Ectodermal cell (in vitro differentiated cells): ENCODE data around the gene ZBTB2.

Source experiments
- H3K27ac ChIP-seq: 2 replicates; pipeline ENCODE4 v1.7.0; 2013; ENCODE audit warnings: mild to moderate bottlenecking, low read depth, low read length; ENCODE audit not compliant: insufficient read depth, poor library complexity, severe bottlenecking
- H3K27me3 ChIP-seq: 2 replicates; pipeline ENCODE4 v1.7.0; 2013; ENCODE audit warnings: mild to moderate bottlenecking, low read length; ENCODE audit not compliant: insufficient read depth, control insufficient read depth, poor library complexity, severe bottlenecking
- H3K36me3 ChIP-seq: one replicate; pipeline ENCODE4 v1.7.0; 2013; ENCODE audit warnings: low read length; ENCODE audit not compliant: control insufficient read depth, insufficient read depth
- H3K4me1 ChIP-seq: one replicate; pipeline ENCODE4 v1.7.0; 2013; ENCODE audit warnings: low read length; ENCODE audit not compliant: control insufficient read depth, insufficient read depth
- H3K4me3 ChIP-seq: 2 replicates; pipeline ENCODE4 v1.7.0; 2013; ENCODE audit warnings: low read depth, low read length, control low read depth; ENCODE audit not compliant: insufficient read depth
- H3K9me3 ChIP-seq: 2 replicates; pipeline ENCODE4 v1.7.0; 2013; ENCODE audit warnings: mild to moderate bottlenecking, low read length, moderate library complexity; ENCODE audit not compliant: control insufficient read depth
- WGBS, 2 experiments: methylation state at CpG; one replicate each; pipeline ENCODE4 v1.1.7; 2013; ENCODE audit warnings: missing lambda C conversion rate in 2 of 2; 5-methylcytosine and 5-hydroxymethylcytosine counted together

The ZBTB2 gene

DNA sequence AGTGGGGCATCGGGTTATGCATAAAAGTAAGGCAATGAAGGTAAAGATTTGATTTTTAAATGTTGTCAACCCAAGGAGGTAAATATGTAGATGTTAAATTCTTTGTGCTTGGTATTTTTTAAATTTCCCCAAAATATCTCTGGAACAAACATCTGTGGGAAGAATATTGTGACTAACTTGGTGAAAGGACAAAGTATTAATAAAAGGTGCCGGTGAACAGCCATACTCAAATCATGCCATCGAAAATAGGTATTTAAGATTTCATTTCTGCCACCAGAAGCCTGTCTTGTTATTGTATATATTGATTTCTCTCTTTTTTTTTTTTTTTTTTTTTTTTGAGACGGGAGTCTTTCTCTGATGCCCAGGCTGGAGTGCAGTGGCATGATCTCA, 12.6 kb upstream of the ZBTB2 start:
- Histone ChIP-seq H3K27me3 (no peaks in the 10 kb centered on the region), H3K36me3 (peaks cover 21% of the 10 kb centered on the region), H3K27ac (no peak overlapping the region), H3K4me1 (no peaks in the 10 kb centered on the region), H3K4me3 (no peak overlapping the region), H3K9me3 (no peaks in the 10 kb centered on the region)
- 87 to 96% methylated on average over 3 to 4 of the region's 4 CpGs for WGBS, 2 experiments

GRCh38 chr6:151402228-151402627, 10.9 kb upstream of the ZBTB2 start:
- no peak overlapping the region for H3K4me3 ChIP-seq
- H3K9me3 ChIP-seq = no peaks in the 10 kb centered on the region
- H3K4me1 ChIP-seq = no peaks in the 10 kb centered on the region
- H3K36me3 ChIP-seq = peaks cover 15% of the 10 kb centered on the region
- no peaks in the 10 kb centered on the region for H3K27me3 ChIP-seq
- WGBS, 2 experiments = 93 to 94% methylated on average over 1 of the region's 1 CpG
- no peak overlapping the region for H3K27ac ChIP-seq

GRCh38 chr6:151400473-151400872, 9.1 kb upstream of the ZBTB2 start:
- Histone ChIP-seq H3K27me3 (no peaks in the 10 kb centered on the region), H3K4me3 (no peak overlapping the region), H3K27ac (no peak overlapping the region), H3K9me3 (no peaks in the 10 kb centered on the region), H3K4me1 (no peaks in the 10 kb centered on the region), H3K36me3 (peaks cover 15% of the 10 kb centered on the region)
- 93 to 97% methylated on average over 6 of the region's 6 CpGs for WGBS, 2 experiments

DNA sequence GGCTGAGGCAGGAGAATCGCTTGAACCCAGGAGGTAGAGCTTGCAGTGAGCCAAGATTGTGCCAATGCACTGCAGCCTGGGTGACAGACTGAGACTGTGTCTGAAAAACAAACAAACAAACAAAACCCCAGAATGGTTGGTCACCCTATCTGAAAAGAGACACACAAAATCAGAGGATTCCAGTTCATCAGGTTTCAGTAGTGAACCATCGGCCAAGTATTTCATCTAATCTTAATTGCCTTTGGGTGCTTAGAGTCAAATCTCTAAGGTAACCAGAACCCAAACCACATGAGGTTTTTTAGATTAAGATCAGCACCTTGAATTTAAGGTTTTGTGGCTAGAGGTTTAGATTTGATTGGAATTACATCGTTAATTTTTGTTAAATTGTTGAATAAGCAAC, 8.3 kb upstream of the ZBTB2 start:
- Histone ChIP-seq H3K27ac (no peak overlapping the region), H3K4me1 (no peaks in the 10 kb centered on the region), H3K9me3 (no peaks in the 10 kb centered on the region), H3K4me3 (no peak overlapping the region), H3K36me3 (peaks cover 14% of the 10 kb centered on the region), H3K27me3 (no peaks in the 10 kb centered on the region)
- WGBS, 2 experiments = 98 to 100% methylated on average over 3 of the region's 3 CpGs

DNA sequence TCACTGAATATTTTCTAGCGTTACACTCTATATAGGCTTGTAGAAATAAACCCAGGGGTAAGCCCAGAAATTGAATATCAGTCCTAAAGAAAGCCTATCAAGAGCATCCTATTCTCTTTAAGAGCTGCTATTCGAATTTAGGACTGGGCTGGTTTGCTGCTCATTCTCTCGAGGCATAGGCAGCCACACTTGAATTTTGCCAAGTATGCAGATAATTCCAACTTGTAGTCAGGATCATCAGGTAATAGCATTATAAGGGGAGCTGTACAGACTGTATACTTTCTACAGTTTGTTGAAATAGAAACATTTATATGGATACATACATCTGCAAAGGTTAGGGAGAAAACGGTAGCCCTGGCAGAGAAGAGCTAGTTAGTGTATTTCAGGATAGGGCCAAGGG, 2.1 kb upstream of the ZBTB2 start:
- Histone ChIP-seq H3K27me3 (no peaks in the 10 kb centered on the region), H3K27ac (no peak overlapping the region), H3K4me1 (peaks cover 18% of the 10 kb centered on the region), H3K36me3 (no peaks in the 10 kb centered on the region), H3K9me3 (no peaks in the 10 kb centered on the region), H3K4me3 (no peak overlapping the region)
- 94 to 98% methylated on average over 4 of the region's 4 CpGs for WGBS, 2 experiments

- H3K36me3 ChIP-seq = no peaks in the 10 kb centered on the region
- no peaks in the 10 kb centered on the region for H3K27me3 ChIP-seq
- H3K4me3 ChIP-seq = peak overlapping the region; percentile 94
- H3K4me1 ChIP-seq = peaks cover 18% of the 10 kb centered on the region
- no peaks in the 10 kb centered on the region for H3K9me3 ChIP-seq
- WGBS, 2 experiments = 13 to 16% methylated on average over 3 of the region's 3 CpGs
- H3K27ac ChIP-seq = no peak overlapping the region
Observed at GRCh38 chr6:151392427-151392826, 1.1 kb upstream of the ZBTB2 start.

DNA sequence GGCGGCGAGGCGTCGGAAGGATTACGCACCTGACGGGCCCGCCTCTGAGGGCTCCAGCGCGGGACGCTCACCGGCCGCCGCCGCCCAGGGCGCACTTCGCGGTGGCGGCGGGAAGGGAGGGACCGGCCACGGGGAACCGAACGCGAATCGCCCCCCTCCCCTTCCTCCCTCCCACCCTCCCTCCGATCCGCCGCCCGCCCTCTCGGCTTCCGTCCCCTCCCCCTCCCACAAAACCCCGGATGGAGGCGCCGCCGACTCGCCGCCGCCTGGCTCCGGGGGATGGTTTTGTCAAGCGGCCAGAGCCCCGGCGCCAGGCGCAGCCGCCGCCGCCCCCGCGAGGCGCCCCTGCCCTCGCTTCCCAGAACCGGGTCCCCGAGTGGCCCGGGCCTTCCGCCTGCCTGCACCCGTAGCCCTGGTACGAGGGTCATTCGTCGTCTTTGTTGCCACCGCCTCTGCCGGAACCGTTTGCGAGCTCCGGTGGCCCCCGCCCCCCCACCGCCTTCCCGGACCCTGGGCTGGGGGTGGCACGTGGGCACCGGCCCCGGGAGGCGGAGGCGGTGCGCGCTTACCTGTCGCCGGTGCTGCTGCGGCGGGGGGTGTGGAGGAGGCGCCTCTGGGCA, 398 bp downstream of the ZBTB2 start:
- H3K27me3 ChIP-seq = no peaks in the 10 kb centered on the region
- H3K36me3 ChIP-seq = no peaks in the 10 kb centered on the region
- peak overlapping the region; percentile 94 for H3K4me3 ChIP-seq
- peak overlapping the region; percentile 100 for H3K27ac ChIP-seq
- no peaks in the 10 kb centered on the region for H3K9me3 ChIP-seq
- WGBS, 2 experiments = 0% methylated on average over 68 to 76 of the region's 78 CpGs
- H3K4me1 ChIP-seq = peaks cover 18% of the 10 kb centered on the region

GRCh38 chr6:151390276-151390850, 996 bp downstream of the ZBTB2 start:
- Histone ChIP-seq H3K27ac (peak overlapping the region; percentile 100), H3K36me3 (no peaks in the 10 kb centered on the region), H3K4me3 (peak overlapping the region; percentile 94), H3K4me1 (peaks cover 18% of the 10 kb centered on the region), H3K27me3 (no peaks in the 10 kb centered on the region), H3K9me3 (no peaks in the 10 kb centered on the region)
- 0% methylated on average over 79 of the region's 79 CpGs for WGBS, 2 experiments

- H3K4me1 ChIP-seq = peaks cover 18% of the 10 kb centered on the region
- no peaks in the 10 kb centered on the region for H3K9me3 ChIP-seq
- 0% methylated on average over 54 of the region's 54 CpGs for WGBS, 2 experiments
- peak overlapping the region; percentile 100 for H3K27ac ChIP-seq
- H3K27me3 ChIP-seq = no peaks in the 10 kb centered on the region
- H3K4me3 ChIP-seq = peak overlapping the region; percentile 94
- H3K36me3 ChIP-seq = no peaks in the 10 kb centered on the region
Observed at GRCh38 chr6:151389618-151390275, 1.6 kb downstream of the ZBTB2 start.

DNA sequence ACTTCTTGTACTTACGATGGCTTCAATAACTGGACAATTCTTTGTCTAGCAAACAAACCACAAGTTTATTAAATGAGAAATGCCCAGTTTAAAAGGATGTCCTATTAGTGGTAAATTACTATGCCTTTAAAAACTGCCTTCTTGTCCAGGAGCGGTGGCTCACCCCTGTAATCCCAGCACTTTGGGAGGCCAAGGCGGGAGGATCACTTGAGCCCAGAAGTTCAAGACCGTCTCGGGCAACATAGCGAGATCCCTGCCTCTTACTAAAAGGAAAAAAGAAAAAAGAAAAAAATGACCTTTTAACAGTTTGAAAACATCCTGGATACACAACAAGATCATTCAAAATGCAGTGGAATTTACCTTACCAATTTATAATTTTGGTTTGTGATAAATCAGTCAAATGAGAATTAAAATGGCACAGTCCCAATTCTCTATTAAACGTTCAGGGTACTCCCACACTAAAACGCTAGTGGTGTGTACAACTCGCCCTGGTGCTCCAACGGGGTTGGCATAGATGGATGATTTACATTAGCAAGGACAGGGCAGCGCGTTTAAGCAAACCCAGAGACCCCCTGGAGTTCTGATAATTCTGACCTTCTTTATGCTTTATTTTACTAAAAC, 2.3 kb downstream of the ZBTB2 start:
- Histone ChIP-seq H3K9me3 (no peaks in the 10 kb centered on the region), H3K4me3 (peak overlapping the region; percentile 94), H3K4me1 (peaks cover 18% of the 10 kb centered on the region), H3K27me3 (no peaks in the 10 kb centered on the region), H3K27ac (peak overlapping the region; percentile 100), H3K36me3 (no peaks in the 10 kb centered on the region)
- 46% methylated on average over 12 of the region's 12 CpGs for WGBS, 2 experiments
